GM18505 (cell line): ENCODE data around the gene ELOVL7.
"Not testable (repeated sequence)": the region's sequence is repeated elsewhere in the genome, so short reads cannot be mapped to it uniquely, and the experiment has no call there.

Experiments used
- ATAC-seq: cut with Tn5 transposase; IDR thresholded peaks from one replicate; pipeline ENCODE4 v1.9.1; 2021; ENCODE audit not compliant: unreplicated experiment
- POLR2A ChIP-seq: IDR thresholded peaks from 4 replicates; pipeline ENCODE4 v1.6.1; 2011; ENCODE audit warnings: borderline replicate concordance; ENCODE audit not compliant: insufficient read depth, insufficient read length; ENCODE audit errors: extremely low read depth

ELOVL7 gene

GRCh38 chr5:60740322-60740721, 103.7 kb downstream of the ELOVL7 start:
- TF ChIP-seq POLR2A: no peak
- ATAC-seq: no peak

DNA sequence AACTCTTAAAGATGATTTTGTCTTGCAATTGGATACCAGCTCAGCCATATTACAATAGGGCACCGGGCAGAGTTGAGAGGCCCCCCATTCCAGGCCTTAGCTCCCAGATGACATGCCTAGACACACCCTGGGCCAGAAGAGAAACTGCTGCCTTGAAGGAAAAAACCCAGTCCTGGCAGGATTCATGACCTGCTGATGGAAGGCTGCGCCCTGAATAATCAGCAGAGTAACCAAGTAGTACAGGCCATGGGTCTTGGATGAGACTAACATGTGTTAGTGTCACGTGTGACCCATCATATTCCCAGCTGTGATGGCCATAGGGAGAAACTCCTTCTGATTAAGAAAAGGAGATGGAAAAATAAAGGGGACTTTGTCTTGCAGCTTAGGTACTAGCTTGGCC, 105.1 kb downstream of the ELOVL7 start:
- TF ChIP-seq POLR2A: no peak
- ATAC-seq: no peak

DNA sequence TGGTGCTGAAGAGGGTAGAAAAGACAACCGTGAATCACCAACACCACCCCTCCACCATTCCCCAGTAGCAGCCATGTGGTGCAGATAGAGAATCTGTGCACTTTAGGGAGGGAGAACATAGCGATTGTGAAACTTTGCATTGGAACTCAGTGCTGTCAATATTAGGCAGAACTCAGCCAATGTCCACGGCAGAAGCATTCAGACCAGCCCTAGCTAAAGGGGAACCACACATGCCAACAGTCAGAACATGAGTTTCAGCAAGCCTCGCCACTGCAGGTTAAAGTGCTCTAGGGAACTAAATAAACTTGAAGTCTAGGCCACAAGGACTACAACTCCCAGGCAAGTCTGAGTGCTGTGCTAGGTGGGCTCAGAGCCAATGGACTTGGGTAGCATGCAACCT, 105.6 kb downstream of the ELOVL7 start:
- no peak for TF ChIP-seq POLR2A
- no peak for ATAC-seq

- not testable (repeated sequence) for ATAC-seq
These were observed 113.2 kb downstream of the ELOVL7 start for GRCh38 chr5:60730858-60731257.

- ATAC-seq: no peak
- no peak for TF ChIP-seq POLR2A
These were observed 116.9 kb downstream of the ELOVL7 start for GRCh38 chr5:60727033-60727679.

DNA sequence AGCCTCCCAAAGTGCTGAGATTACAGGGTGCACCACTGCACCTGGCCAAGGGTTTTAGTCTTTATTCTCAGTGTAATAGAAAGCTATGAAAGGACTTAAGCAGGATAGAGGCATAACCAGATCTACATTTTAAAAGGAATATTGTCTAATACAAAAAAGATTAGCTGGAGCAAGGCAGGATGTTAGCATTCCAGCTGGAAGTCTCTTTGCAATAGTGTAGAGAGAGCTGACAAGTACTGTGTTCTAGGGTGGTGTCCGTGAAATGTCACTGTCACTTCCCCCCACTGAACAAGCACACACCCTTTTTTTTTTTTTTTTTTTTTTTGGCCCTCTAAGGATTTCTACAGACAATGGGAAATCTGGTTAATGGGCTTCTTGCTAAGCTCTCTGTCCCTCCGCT, 119.9 kb downstream of the ELOVL7 start:
- no peak for TF ChIP-seq POLR2A

DNA sequence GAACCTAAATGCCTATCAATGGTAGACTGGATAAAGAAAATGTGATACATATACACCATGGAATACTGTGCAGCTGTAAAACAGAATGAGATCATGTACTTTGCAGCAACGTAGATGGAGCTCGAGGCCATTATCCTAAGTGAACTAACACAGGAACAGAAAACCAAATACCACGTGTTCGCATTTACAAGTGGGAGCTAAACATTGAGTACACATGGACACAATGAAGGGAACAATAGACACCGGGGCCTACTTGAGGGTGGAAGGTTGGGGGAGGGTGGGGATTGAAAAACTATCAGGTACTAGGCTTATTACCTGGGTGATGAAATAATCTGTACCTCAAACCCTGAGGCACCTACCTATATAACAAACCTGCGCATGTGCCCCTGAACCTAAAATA, 121.7 kb downstream of the ELOVL7 start:
- no peak for ATAC-seq

More for the DNA sequence above, 119.9 kb downstream of the ELOVL7 start:
- no peak for ATAC-seq

GRCh38 chr5:60719329-60719728, 124.7 kb downstream of the ELOVL7 start:
- no peak for ATAC-seq
- TF ChIP-seq POLR2A: no peak

More for the DNA sequence above, 121.7 kb downstream of the ELOVL7 start:
- no peak for TF ChIP-seq POLR2A

DNA sequence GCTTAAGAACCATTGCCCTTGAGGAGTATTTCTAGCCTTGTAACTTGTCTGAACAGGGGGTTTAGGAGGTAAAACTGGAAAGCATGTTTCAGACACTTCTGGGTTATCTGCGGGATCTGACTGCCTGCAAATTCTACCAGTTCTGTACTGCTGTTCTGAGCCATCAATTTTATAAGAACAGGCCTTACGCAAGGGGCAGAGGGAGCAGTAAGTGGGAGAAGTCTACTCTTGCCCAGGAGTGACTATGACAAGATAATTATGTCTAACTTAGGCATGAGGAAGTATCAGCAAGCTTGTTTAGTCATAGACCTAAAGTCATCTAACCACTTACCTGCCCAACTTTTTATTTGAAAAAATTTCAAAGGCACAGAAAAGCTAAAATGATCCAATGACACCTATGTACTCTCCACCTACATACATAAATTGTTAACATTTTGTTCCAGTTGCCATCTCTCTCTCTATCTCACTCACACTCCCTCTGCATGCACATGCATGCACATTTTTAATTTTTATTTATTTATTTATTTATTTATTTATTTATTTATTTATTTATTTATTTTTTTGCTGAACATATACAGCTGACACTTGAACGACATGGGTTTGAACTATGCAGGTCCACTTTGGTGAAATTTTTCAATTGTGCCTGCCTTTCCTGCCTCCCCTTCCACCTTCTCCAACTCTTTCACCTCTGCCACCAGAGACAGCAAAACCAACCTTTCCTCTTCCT, 125.7 kb downstream of the ELOVL7 start:
- no peak for ATAC-seq
- TF ChIP-seq POLR2A: no peak

- ATAC-seq: not testable (repeated sequence)
These were observed 128.7 kb downstream of the ELOVL7 start for GRCh38 chr5:60715201-60715928.

DNA sequence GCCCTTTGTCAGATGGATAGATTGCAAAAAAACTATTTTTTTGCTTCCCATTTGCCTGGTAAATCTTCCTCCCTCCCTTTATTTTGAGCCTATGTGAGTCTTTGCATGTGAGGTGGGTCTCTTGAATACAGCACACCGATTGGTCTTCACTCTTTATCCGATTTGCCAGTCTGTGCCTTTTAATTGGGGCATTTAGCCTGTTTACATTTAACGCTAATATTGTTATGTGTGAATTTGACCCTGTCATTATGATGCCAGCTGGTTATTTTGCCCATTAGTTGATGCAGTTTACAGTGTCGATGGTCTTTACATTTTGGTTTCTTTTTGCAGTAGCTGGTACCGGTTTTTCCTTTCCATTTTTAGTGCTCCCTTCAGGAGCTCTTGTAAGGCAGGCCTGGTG, 131.1 kb downstream of the ELOVL7 start:
- ATAC-seq: no peak
- TF ChIP-seq POLR2A: no peak

DNA sequence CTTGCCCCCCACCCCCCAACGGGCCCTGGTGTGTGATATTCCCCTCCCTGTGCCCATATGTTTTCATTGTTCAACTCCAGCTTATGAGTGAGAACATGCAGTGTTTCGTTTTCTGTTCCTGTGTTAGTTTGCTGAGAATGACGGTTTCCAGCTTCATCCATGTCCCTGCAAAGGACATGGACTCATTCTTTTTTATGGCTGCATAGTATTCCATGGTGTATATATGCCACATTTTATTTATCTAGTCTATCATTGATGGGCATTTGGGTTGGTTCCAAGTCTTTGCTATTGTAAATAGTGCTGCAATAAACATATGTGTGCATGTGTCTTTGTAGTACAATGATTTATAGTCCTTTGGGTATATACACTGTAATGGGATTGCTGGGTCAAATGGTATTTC, 132.2 kb downstream of the ELOVL7 start:
- not testable (repeated sequence) for ATAC-seq

DNA sequence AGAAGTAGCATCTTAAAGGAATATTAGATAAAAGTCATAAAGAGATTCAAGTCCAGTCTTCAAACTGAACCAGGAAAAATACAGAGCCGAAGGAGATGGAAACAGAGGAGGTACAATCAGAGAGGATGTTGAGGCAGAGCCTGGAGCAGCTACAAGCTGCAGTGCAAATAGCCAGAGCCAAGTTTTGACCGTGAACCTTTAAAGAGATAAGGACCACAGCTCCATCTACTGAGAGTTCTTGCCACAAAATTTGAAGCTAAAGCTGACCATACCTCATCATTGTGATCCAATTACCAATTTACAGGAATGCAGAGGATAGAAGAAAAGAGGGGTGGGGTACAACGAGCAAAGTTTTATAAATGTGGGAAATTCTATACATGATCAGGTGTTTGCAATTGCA, 133.7 kb downstream of the ELOVL7 start:
- no peak for TF ChIP-seq POLR2A
- no peak for ATAC-seq

DNA sequence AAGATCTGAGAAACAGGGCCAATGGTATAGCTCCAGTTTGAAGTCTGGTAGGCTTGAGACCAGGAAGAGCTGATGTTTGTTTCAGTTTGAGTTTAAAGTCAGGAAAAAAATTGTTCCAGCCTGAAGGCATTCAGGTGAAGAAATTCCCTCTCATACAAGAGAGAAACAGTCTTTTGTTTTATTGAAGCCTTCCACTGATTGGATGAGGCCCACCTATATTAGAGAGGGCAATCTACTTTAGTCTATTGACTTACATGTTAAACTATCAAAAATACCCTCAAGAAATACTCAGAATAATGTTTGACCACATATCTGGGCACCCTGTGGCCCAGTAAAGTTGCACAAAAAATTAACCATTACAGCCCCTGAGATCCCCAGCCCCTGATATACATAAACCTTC, 138.9 kb downstream of the ELOVL7 start:
- ATAC-seq: no peak
- TF ChIP-seq POLR2A: no peak
